ENCODE data around the gene ATP8A1. TPM values are rescaled to one million over a fixed set of nuclear protein-coding genes. Genes with fewer than 3 reads are reported as not detected.

The ATP8A1 gene
- total RNA-seq, 2 donors from 2014 or later, result 17.0 to 29.2 TPM

GRCh38 chr4:42410446-42410845 is 246.5 kb downstream of the ATP8A1 start:
- H3K27ac Mint-ChIP-seq, result no peak overlapping the region
- H3K4me1 Mint-ChIP-seq, result no peaks in the 10 kb centered on the region
- H3K9me3 Mint-ChIP-seq, result no peaks in the 10 kb centered on the region
- H3K36me3 Mint-ChIP-seq (ENCODE audit: low read depth), result peaks cover 63% of the 10 kb centered on the region
- H3K4me3 Mint-ChIP-seq, result no peak overlapping the region
- ATAC-seq (replicated peaks), result no peak
- H3K27me3 Mint-ChIP-seq, result no peaks in the 10 kb centered on the region

- Mint-ChIP-seq H3K36me3 (ENCODE audit: low read depth) (peaks cover 15% of the 10 kb centered on the region), H3K4me3 (no peak overlapping the region), H3K4me1 (peaks cover 3% of the 10 kb centered on the region), H3K27me3 (peaks cover 32% of the 10 kb centered on the region), H3K27ac (no peak overlapping the region), H3K9me3 (no peaks in the 10 kb centered on the region)
- no peak for ATAC-seq (replicated peaks)
These were observed 252.9 kb downstream of the ATP8A1 start for GRCh38 chr4:42404001-42404400.

GRCh38 chr4:42401171-42401570 is 255.7 kb downstream of the ATP8A1 start:
- Mint-ChIP-seq H3K27ac (no peak overlapping the region), H3K9me3 (no peaks in the 10 kb centered on the region), H3K4me3 (no peak overlapping the region), H3K4me1 (peaks cover 11% of the 10 kb centered on the region), H3K36me3 (ENCODE audit: low read depth) (peaks cover 15% of the 10 kb centered on the region), H3K27me3 (peaks cover 44% of the 10 kb centered on the region)
- no peak for ATAC-seq (replicated peaks)

- H3K27ac Mint-ChIP-seq, result no peak overlapping the region
These were observed 257.5 kb downstream of the ATP8A1 start for GRCh38 chr4:42399393-42399792.

GRCh38 chr4:42398871-42399331 is 258.0 kb downstream of the ATP8A1 start:
- peaks cover 45% of the 10 kb centered on the region for H3K27me3 Mint-ChIP-seq
- ATAC-seq (replicated peaks), result no peak
- H3K9me3 Mint-ChIP-seq, result no peaks in the 10 kb centered on the region
- H3K4me3 Mint-ChIP-seq, result peak overlapping the region; percentile 56
- H3K4me1 Mint-ChIP-seq, result peaks cover 11% of the 10 kb centered on the region
- H3K27ac Mint-ChIP-seq, result no peak overlapping the region
- H3K36me3 Mint-ChIP-seq (ENCODE audit: low read depth), result no peaks in the 10 kb centered on the region

More at GRCh38 chr4:42399393-42399792, 257.5 kb downstream of the ATP8A1 start:
- Mint-ChIP-seq H3K9me3 (no peaks in the 10 kb centered on the region), H3K36me3 (ENCODE audit: low read depth) (no peaks in the 10 kb centered on the region), H3K4me3 (peak overlapping the region; percentile 56), H3K4me1 (peaks cover 11% of the 10 kb centered on the region), H3K27me3 (peaks cover 45% of the 10 kb centered on the region)
- no peak for ATAC-seq (replicated peaks)

GRCh38 chr4:42398171-42398870 is 258.6 kb downstream of the ATP8A1 start:
- H3K27ac Mint-ChIP-seq, result no peak overlapping the region
- H3K36me3 Mint-ChIP-seq (ENCODE audit: low read depth), result no peaks in the 10 kb centered on the region
- H3K27me3 Mint-ChIP-seq, result peaks cover 45% of the 10 kb centered on the region
- no peaks in the 10 kb centered on the region for H3K9me3 Mint-ChIP-seq
- peaks cover 11% of the 10 kb centered on the region for H3K4me1 Mint-ChIP-seq
- H3K4me3 Mint-ChIP-seq, result peak overlapping the region; percentile 56
- ATAC-seq (replicated peaks), result peak; percentile 28

GRCh38 chr4:42397635-42398170 is 259.2 kb downstream of the ATP8A1 start:
- no peak overlapping the region for H3K27ac Mint-ChIP-seq
- ATAC-seq (replicated peaks), result peak; percentile 25
- peaks cover 41% of the 10 kb centered on the region for H3K27me3 Mint-ChIP-seq
- H3K4me1 Mint-ChIP-seq, result peaks cover 11% of the 10 kb centered on the region
- no peaks in the 10 kb centered on the region for H3K36me3 Mint-ChIP-seq (ENCODE audit: low read depth)
- no peaks in the 10 kb centered on the region for H3K9me3 Mint-ChIP-seq
- peak overlapping the region; percentile 75 for H3K4me3 Mint-ChIP-seq

GRCh38 chr4:42396752-42397634 is 259.9 kb downstream of the ATP8A1 start, which contains the start of gene SHISA3:
Gene SHISA3, plus strand, starts transcription at chr4:42397488. Its CDS starts 569 bp downstream, at chr4:42398057.
- Mint-ChIP-seq H3K27ac (no peak within 1 kb of the TSS), H3K36me3 (ENCODE audit: low read depth) (no peaks in the 10 kb centered on the region), H3K9me3 (no peaks in the 10 kb centered on the region), H3K4me3 (peak within 1 kb of the TSS; percentile 75), H3K4me1 (peaks cover 11% of the 10 kb centered on the region), H3K27me3 (peaks cover 39% of the 10 kb centered on the region)
- peak; percentile 53 for ATAC-seq (replicated peaks)

GRCh38 chr4:42396361-42396751 is 260.5 kb downstream of the ATP8A1 start:
- Mint-ChIP-seq H3K27me3 (peaks cover 38% of the 10 kb centered on the region), H3K36me3 (ENCODE audit: low read depth) (no peaks in the 10 kb centered on the region), H3K4me1 (peaks cover 11% of the 10 kb centered on the region), H3K4me3 (peak overlapping the region; percentile 75), H3K27ac (no peak overlapping the region), H3K9me3 (no peaks in the 10 kb centered on the region)
- ATAC-seq (replicated peaks), result no peak

GRCh38 chr4:42395595-42395994 is 261.3 kb downstream of the ATP8A1 start:
- H3K9me3 Mint-ChIP-seq, result no peaks in the 10 kb centered on the region
- H3K27me3 Mint-ChIP-seq, result peaks cover 31% of the 10 kb centered on the region
- peaks cover 11% of the 10 kb centered on the region for H3K4me1 Mint-ChIP-seq
- H3K4me3 Mint-ChIP-seq, result no peak overlapping the region
- no peak for ATAC-seq (replicated peaks)
- no peaks in the 10 kb centered on the region for H3K36me3 Mint-ChIP-seq (ENCODE audit: low read depth)
- no peak overlapping the region for H3K27ac Mint-ChIP-seq

GRCh38 chr4:42392436-42392835 is 264.5 kb downstream of the ATP8A1 start:
- Mint-ChIP-seq H3K36me3 (ENCODE audit: low read depth) (no peaks in the 10 kb centered on the region), H3K27ac (no peak overlapping the region), H3K4me3 (no peak overlapping the region), H3K4me1 (peaks cover 7% of the 10 kb centered on the region), H3K9me3 (no peaks in the 10 kb centered on the region), H3K27me3 (peaks cover 14% of the 10 kb centered on the region)
- ATAC-seq (replicated peaks), result no peak

GRCh38 chr4:42391981-42392380 is 264.9 kb downstream of the ATP8A1 start:
- no peak overlapping the region for H3K4me3 Mint-ChIP-seq
- no peak overlapping the region for H3K27ac Mint-ChIP-seq
- H3K4me1 Mint-ChIP-seq, result peaks cover 7% of the 10 kb centered on the region
- H3K27me3 Mint-ChIP-seq, result peaks cover 12% of the 10 kb centered on the region
- H3K9me3 Mint-ChIP-seq, result peaks cover under 1% of the 10 kb centered on the region
- ATAC-seq (replicated peaks), result peak; percentile 9
- no peaks in the 10 kb centered on the region for H3K36me3 Mint-ChIP-seq (ENCODE audit: low read depth)

GRCh38 chr4:42391355-42391664 is 265.6 kb downstream of the ATP8A1 start:
- Mint-ChIP-seq H3K4me1 (peaks cover under 1% of the 10 kb centered on the region), H3K4me3 (no peak overlapping the region), H3K27me3 (peaks cover 5% of the 10 kb centered on the region), H3K36me3 (ENCODE audit: low read depth) (no peaks in the 10 kb centered on the region), H3K27ac (no peak overlapping the region), H3K9me3 (peaks cover 6% of the 10 kb centered on the region)
- no peak for ATAC-seq (replicated peaks)

GRCh38 chr4:42390622-42391354 is 266.1 kb downstream of the ATP8A1 start:
- H3K4me1 Mint-ChIP-seq, result no peaks in the 10 kb centered on the region
- H3K27ac Mint-ChIP-seq, result no peak overlapping the region
- peaks cover 4% of the 10 kb centered on the region for H3K27me3 Mint-ChIP-seq
- H3K4me3 Mint-ChIP-seq, result no peak overlapping the region
- no peaks in the 10 kb centered on the region for H3K36me3 Mint-ChIP-seq (ENCODE audit: low read depth)
- H3K9me3 Mint-ChIP-seq, result peaks cover 6% of the 10 kb centered on the region
- ATAC-seq (replicated peaks), result no peak
